Ishikawa (cell line): ENCODE results near the gene CYP1B1.

Source experiments
- CEBPB ChIP-seq: IDR thresholded peaks from 2 replicates; pipeline ENCODE4 v1.6.1; 2012
- CREB1 ChIP-seq: IDR thresholded peaks from 2 replicates; pipeline ENCODE4 v1.6.1; 2012; ENCODE audit warnings: low read depth
- EGR1 ChIP-seq: IDR thresholded peaks from 2 replicates; pipeline ENCODE4 v1.6.1; 2012
- EP300 ChIP-seq: IDR thresholded peaks from 2 replicates; pipeline ENCODE4 v1.6.1; 2012; ENCODE audit warnings: borderline replicate concordance
- FOXM1 ChIP-seq: IDR thresholded peaks from 2 replicates; pipeline ENCODE4 v1.6.1; 2012; ENCODE audit warnings: low read depth, borderline replicate concordance
- MAX ChIP-seq: IDR thresholded peaks from 2 replicates; pipeline ENCODE4 v1.6.1; 2012
- NFIC ChIP-seq: IDR thresholded peaks from 2 replicates; pipeline ENCODE4 v1.6.1; 2012
- RAD21 ChIP-seq: IDR thresholded peaks from 2 replicates; pipeline ENCODE4 v1.6.1; 2012; ENCODE audit warnings: low read depth
- REST ChIP-seq: IDR thresholded peaks from 2 replicates; pipeline ENCODE4 v1.6.1; 2012; ENCODE audit warnings: low read depth, mild to moderate bottlenecking
- TAF1 ChIP-seq: IDR thresholded peaks from 2 replicates; pipeline ENCODE4 v1.6.1; 2012; ENCODE audit warnings: low read depth, mild to moderate bottlenecking
- TCF12 ChIP-seq: IDR thresholded peaks from 2 replicates; pipeline ENCODE4 v1.6.1; 2012; ENCODE audit warnings: low read depth
- TEAD4 ChIP-seq: IDR thresholded peaks from 2 replicates; pipeline ENCODE4 v1.6.1; 2012
- USF1 ChIP-seq: IDR thresholded peaks from 2 replicates; pipeline ENCODE4 v1.6.1; 2012
- YY1 ChIP-seq: IDR thresholded peaks from 2 replicates; pipeline ENCODE4 v1.6.1; 2012; ENCODE audit warnings: low read depth
- ZBTB7A ChIP-seq: IDR thresholded peaks from 2 replicates; pipeline ENCODE4 v1.6.1; 2012; ENCODE audit warnings: low read depth

CYP1B1 gene

GRCh38 chr2:38075507-38076151 lies at the start of gene CYP1B1:
Gene CYP1B1 (minus strand): TSS chr2:38076151. CDS start chr2:38075388, 763 bp downstream.
- no peak for TF ChIP-seq USF1
- no peak for TF ChIP-seq EGR1
- no peak for TF ChIP-seq CEBPB
- no peak for TF ChIP-seq REST
- TF ChIP-seq FOXM1: no peak
- TF ChIP-seq YY1: no peak
- TF ChIP-seq MAX: no peak
- no peak for TF ChIP-seq EP300
- no peak for TF ChIP-seq TCF12
- no peak for TF ChIP-seq TEAD4
- TF ChIP-seq RAD21: no peak
- no peak for TF ChIP-seq CREB1

GRCh38 chr2:38125007-38125406 lies 49.1 kb upstream of the CYP1B1 start:
- TF ChIP-seq EP300 (no peak), TAF1 (no peak), CEBPB (no peak), CREB1 (no peak), ZBTB7A (no peak)

- TF ChIP-seq MAX (no peak), TEAD4 (no peak), RAD21 (no peak), USF1 (no peak), FOXM1 (no peak), EP300 (no peak), TCF12 (no peak), YY1 (no peak), EGR1 (no peak), REST (no peak), CEBPB (no peak), NFIC (no peak), TAF1 (no peak), CREB1 (no peak), ZBTB7A (no peak)
Observed at GRCh38 chr2:38123911-38124310, 48.0 kb upstream of the CYP1B1 start.

GRCh38 chr2:38122344-38122743 lies 46.4 kb upstream of the CYP1B1 start:
- TF ChIP-seq MAX (no peak), NFIC (no peak), CREB1 (no peak), EP300 (no peak), REST (no peak), TEAD4 (no peak), ZBTB7A (no peak), YY1 (no peak), TAF1 (no peak), EGR1 (no peak), USF1 (no peak), FOXM1 (no peak), RAD21 (no peak), TCF12 (no peak), CEBPB (no peak)
